Measurements from ENCODE around the gene PARD3B.

Gene PARD3B

GRCh38 chr2:204713211-204713610, 167.9 kb downstream of the PARD3B start:
- FAIRE-seq: no peak

GRCh38 chr2:204715361-204715760, 170.1 kb downstream of the PARD3B start:
- no peak for FAIRE-seq

GRCh38 chr2:204717591-204717990, 172.3 kb downstream of the PARD3B start:
- no peak for FAIRE-seq

GRCh38 chr2:204718607-204719006, 173.3 kb downstream of the PARD3B start:
- no peak for FAIRE-seq

GRCh38 chr2:204720874-204721273, 175.6 kb downstream of the PARD3B start:
- no peak for FAIRE-seq

GRCh38 chr2:204722207-204722606, 176.9 kb downstream of the PARD3B start:
- no peak for FAIRE-seq

- no peak for FAIRE-seq
Measured at GRCh38 chr2:204722691-204723090, 177.4 kb downstream of the PARD3B start.

- FAIRE-seq: no peak
Measured at GRCh38 chr2:204725693-204726360, 180.6 kb downstream of the PARD3B start.

GRCh38 chr2:204726831-204727230, 181.6 kb downstream of the PARD3B start:
- no peak for FAIRE-seq

- FAIRE-seq: no peak
Measured at GRCh38 chr2:204727368-204727767, 182.1 kb downstream of the PARD3B start.

- no peak for FAIRE-seq
Measured at GRCh38 chr2:204730603-204731002, 185.3 kb downstream of the PARD3B start.

GRCh38 chr2:204732019-204732418, 186.7 kb downstream of the PARD3B start:
- no peak for FAIRE-seq

- FAIRE-seq: no peak
Measured at GRCh38 chr2:204737296-204737695, 192.0 kb downstream of the PARD3B start.

GRCh38 chr2:204738721-204739120, 193.4 kb downstream of the PARD3B start:
- no peak for FAIRE-seq

GRCh38 chr2:204743393-204743960, 198.2 kb downstream of the PARD3B start:
- FAIRE-seq: no peak

- no peak for FAIRE-seq
Measured at GRCh38 chr2:204744506-204744905, 199.2 kb downstream of the PARD3B start.

- FAIRE-seq: no peak
Measured at GRCh38 chr2:204748286-204748685, 203.0 kb downstream of the PARD3B start.

- no peak for FAIRE-seq
Measured at GRCh38 chr2:204749319-204749718, 204.0 kb downstream of the PARD3B start.

- FAIRE-seq: no peak
Measured at GRCh38 chr2:204750389-204750788, 205.1 kb downstream of the PARD3B start.

GRCh38 chr2:204751472-204751871, 206.2 kb downstream of the PARD3B start:
- FAIRE-seq: no peak

- FAIRE-seq: no peak
Measured at GRCh38 chr2:204753841-204754240, 208.6 kb downstream of the PARD3B start.

GRCh38 chr2:204754898-204755297, 209.6 kb downstream of the PARD3B start:
- no peak for FAIRE-seq

GRCh38 chr2:204763974-204764703, 218.9 kb downstream of the PARD3B start:
- no peak for FAIRE-seq

GRCh38 chr2:204770735-204771134, 225.5 kb downstream of the PARD3B start:
- FAIRE-seq: no peak

Data from G401.6 (cell line).